ENCODE measurements around the gene RBPMS2. TPM values are rescaled to one million over a fixed set of nuclear protein-coding genes. Genes with fewer than 3 reads are reported as not detected.
"Not testable (repeated sequence)": the region's sequence is repeated elsewhere in the genome, so short reads cannot be mapped to it uniquely, and the experiment has no call there.

Gene RBPMS2
- total RNA-seq, 1 experiment from 2014 or later: 0.11 TPM

DNA sequence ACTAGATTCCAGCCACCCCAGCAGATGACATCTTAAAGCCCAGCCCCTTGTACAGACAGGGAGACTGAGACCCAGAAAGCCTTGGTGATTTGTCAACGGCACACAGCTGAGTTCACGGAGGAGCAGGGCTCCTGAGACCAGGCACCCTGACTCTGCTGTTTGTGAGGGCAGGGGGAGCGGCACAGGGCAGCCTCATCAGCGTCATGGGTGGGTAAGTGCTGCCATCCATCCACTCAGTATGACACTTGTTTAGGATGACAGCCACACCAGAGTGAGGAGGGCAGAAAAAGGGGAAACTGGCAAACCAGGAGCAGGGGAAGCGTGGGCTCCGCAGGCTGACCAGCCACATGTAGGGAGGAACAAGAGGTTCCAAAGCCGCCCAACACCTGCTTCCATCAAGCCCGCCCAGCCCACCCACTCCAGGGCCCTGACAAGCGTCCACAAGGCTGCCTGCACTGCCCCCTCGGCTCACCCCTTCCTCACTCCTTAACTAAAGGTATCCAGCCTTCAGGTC lies 19.9 kb downstream of the RBPMS2 start:
- H3K4me1 ChIP-seq (replicated peaks): no peaks in the 10 kb centered on the region
- H3K9me3 ChIP-seq (replicated peaks): no peaks in the 10 kb centered on the region
- DNase-seq (ENCODE audit: low read depth in 1 of 2, low spot score in 2 of 2): no peak
- no peaks in the 10 kb centered on the region for H3K36me3 ChIP-seq
- H3K4me3 ChIP-seq: no peak overlapping the region
- no peak overlapping the region for H3K27ac ChIP-seq
- H3K27me3 ChIP-seq (replicated peaks): no peaks in the 10 kb centered on the region

GRCh38 chr15:64754663-64755426 lies 20.5 kb downstream of the RBPMS2 start:
- Histone ChIP-seq H3K9me3 (replicated peaks) (no peaks in the 10 kb centered on the region), H3K27ac (no peak overlapping the region)

GRCh38 chr15:64753480-64754185 lies 21.8 kb downstream of the RBPMS2 start:
- no peaks in the 10 kb centered on the region for H3K27me3 ChIP-seq (replicated peaks)
- H3K4me1 ChIP-seq (replicated peaks): no peaks in the 10 kb centered on the region
- no peaks in the 10 kb centered on the region for H3K36me3 ChIP-seq
- no peak overlapping the region for H3K27ac ChIP-seq
- no peaks in the 10 kb centered on the region for H3K9me3 ChIP-seq (replicated peaks)
- no peak overlapping the region for H3K4me3 ChIP-seq
- DNase-seq (ENCODE audit: low read depth in 1 of 2, low spot score in 2 of 2): no peak

More at GRCh38 chr15:64754663-64755426, 20.5 kb downstream of the RBPMS2 start:
- Histone ChIP-seq H3K36me3 (no peaks in the 10 kb centered on the region), H3K4me3 (no peak overlapping the region), H3K27me3 (replicated peaks) (no peaks in the 10 kb centered on the region), H3K4me1 (replicated peaks) (no peaks in the 10 kb centered on the region)
- DNase-seq (ENCODE audit: low read depth in 1 of 2, low spot score in 2 of 2): no peak

GRCh38 chr15:64751464-64751863 lies 23.9 kb downstream of the RBPMS2 start:
- Histone ChIP-seq H3K9me3 (replicated peaks) (no peaks in the 10 kb centered on the region), H3K27me3 (replicated peaks) (no peaks in the 10 kb centered on the region), H3K27ac (no peak overlapping the region), H3K36me3 (no peaks in the 10 kb centered on the region), H3K4me3 (no peak overlapping the region), H3K4me1 (replicated peaks) (no peaks in the 10 kb centered on the region)
- no peak for DNase-seq (ENCODE audit: low read depth in 1 of 2, low spot score in 2 of 2)

DNA sequence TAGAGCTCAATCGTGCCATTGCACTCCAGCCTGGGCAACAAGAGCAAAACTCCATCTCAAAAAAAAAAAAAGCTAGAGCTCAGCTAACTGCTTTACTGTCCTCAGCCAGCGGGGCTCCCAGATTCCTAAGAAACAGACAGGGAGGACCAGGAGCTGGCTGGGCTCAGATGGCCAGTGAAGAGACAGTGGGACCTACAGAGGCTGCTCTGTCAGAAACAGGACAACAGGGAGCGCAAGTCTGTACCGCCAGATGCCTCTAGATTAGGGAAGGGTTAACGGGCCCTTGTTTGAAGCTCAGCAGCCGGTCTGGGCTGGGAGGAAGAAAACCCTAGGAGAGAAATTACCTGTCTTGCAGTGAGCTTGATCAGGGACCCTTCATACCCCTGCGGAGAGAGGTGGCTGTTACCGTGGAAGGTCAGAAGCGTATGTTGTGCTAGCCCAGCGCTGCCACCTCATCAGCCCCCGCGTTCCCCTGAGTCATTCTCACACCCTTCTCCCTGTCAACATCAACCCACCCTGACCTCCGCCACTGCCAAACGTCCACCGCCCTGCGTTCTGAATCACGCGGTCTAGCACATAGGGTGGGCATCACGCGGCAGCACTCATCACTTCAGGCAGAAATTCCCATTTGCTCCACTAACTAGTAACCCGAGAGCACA lies 25.3 kb downstream of the RBPMS2 start:
- no peak for DNase-seq (ENCODE audit: low read depth in 1 of 2, low spot score in 2 of 2)
- H3K9me3 ChIP-seq (replicated peaks): no peaks in the 10 kb centered on the region
- H3K4me3 ChIP-seq: no peak overlapping the region
- no peak overlapping the region for H3K27ac ChIP-seq
- H3K4me1 ChIP-seq (replicated peaks): no peaks in the 10 kb centered on the region
- no peaks in the 10 kb centered on the region for H3K27me3 ChIP-seq (replicated peaks)
- no peaks in the 10 kb centered on the region for H3K36me3 ChIP-seq

DNA sequence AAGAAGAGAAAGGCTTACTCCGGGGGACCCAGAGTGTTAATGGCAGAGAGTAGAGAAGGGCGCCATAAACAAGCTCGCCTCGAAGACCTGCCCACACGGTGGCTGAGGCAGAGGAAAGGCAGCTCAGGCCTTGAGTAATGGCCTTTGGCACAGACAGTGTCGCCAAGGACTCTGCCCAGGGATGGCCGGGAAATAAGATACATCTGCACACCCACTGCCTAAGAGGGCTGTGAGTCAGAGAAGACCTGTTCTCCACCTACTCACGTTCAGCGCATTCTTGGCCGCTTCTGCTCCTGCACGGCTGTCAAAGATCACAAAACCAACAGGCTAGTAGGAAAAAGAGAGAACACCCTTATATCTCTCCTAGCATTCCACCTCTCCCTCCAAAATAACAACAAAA lies 26.2 kb downstream of the RBPMS2 start:
- Histone ChIP-seq H3K4me3 (no peak overlapping the region), H3K27me3 (replicated peaks) (no peaks in the 10 kb centered on the region), H3K27ac (no peak overlapping the region), H3K9me3 (replicated peaks) (no peaks in the 10 kb centered on the region), H3K36me3 (no peaks in the 10 kb centered on the region), H3K4me1 (replicated peaks) (no peaks in the 10 kb centered on the region)
- DNase-seq (ENCODE audit: low read depth in 1 of 2, low spot score in 2 of 2): no peak

- Histone ChIP-seq H3K9me3 (replicated peaks) (no peaks in the 10 kb centered on the region), H3K4me3 (no peak overlapping the region), H3K27me3 (replicated peaks) (no peaks in the 10 kb centered on the region), H3K27ac (no peak overlapping the region), H3K36me3 (no peaks in the 10 kb centered on the region), H3K4me1 (replicated peaks) (no peaks in the 10 kb centered on the region)
- DNase-seq (ENCODE audit: low read depth in 1 of 2, low spot score in 2 of 2): no peak
Observed at GRCh38 chr15:64748251-64748650, 27.1 kb downstream of the RBPMS2 start.

DNA sequence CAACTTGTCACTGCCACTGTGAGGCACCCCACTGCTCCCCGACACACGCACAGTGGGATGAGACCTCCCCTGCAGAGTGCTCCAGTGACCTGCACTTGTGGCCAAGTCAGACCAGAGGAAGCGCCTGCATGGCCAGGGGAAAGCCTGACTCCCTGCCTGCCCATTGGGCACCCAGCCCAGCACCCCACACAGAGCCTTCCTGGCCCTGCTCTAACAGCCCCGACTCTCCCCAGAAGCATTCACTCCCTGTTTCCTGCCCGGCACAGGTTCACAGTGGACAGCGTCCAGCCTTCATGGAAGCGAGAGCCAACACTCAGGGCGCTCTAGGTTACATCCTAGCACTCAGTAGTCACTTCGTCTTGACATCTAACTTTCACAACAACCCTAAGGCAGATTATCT lies 27.8 kb downstream of the RBPMS2 start:
- Histone ChIP-seq H3K4me1 (replicated peaks) (no peaks in the 10 kb centered on the region), H3K36me3 (no peaks in the 10 kb centered on the region), H3K9me3 (replicated peaks) (no peaks in the 10 kb centered on the region), H3K27me3 (replicated peaks) (no peaks in the 10 kb centered on the region), H3K4me3 (no peak overlapping the region), H3K27ac (no peak overlapping the region)
- no peak for DNase-seq (ENCODE audit: low read depth in 1 of 2, low spot score in 2 of 2)

- Histone ChIP-seq H3K9me3 (replicated peaks) (no peaks in the 10 kb centered on the region), H3K27ac (no peak overlapping the region), H3K27me3 (replicated peaks) (no peaks in the 10 kb centered on the region), H3K36me3 (no peaks in the 10 kb centered on the region), H3K4me1 (replicated peaks) (no peaks in the 10 kb centered on the region), H3K4me3 (no peak overlapping the region)
- DNase-seq (ENCODE audit: low read depth in 1 of 2, low spot score in 2 of 2): no peak
Observed at GRCh38 chr15:64746921-64747320, 28.5 kb downstream of the RBPMS2 start.

- H3K27me3 ChIP-seq (replicated peaks): no peaks in the 10 kb centered on the region
- H3K27ac ChIP-seq: no peak overlapping the region
- H3K9me3 ChIP-seq (replicated peaks): no peaks in the 10 kb centered on the region
- H3K4me1 ChIP-seq (replicated peaks): no peaks in the 10 kb centered on the region
- no peak overlapping the region for H3K4me3 ChIP-seq
- no peaks in the 10 kb centered on the region for H3K36me3 ChIP-seq
- DNase-seq (ENCODE audit: low read depth in 1 of 2, low spot score in 2 of 2): no peak
Observed at GRCh38 chr15:64746356-64746755, 29.0 kb downstream of the RBPMS2 start.

GRCh38 chr15:64743691-64744090 lies 31.7 kb downstream of the RBPMS2 start:
- Histone ChIP-seq H3K36me3 (no peaks in the 10 kb centered on the region), H3K27me3 (replicated peaks) (no peaks in the 10 kb centered on the region), H3K4me1 (replicated peaks) (no peaks in the 10 kb centered on the region), H3K4me3 (no peak overlapping the region), H3K27ac (no peak overlapping the region), H3K9me3 (replicated peaks) (no peaks in the 10 kb centered on the region)
- no peak for DNase-seq (ENCODE audit: low read depth in 1 of 2, low spot score in 2 of 2)

DNA sequence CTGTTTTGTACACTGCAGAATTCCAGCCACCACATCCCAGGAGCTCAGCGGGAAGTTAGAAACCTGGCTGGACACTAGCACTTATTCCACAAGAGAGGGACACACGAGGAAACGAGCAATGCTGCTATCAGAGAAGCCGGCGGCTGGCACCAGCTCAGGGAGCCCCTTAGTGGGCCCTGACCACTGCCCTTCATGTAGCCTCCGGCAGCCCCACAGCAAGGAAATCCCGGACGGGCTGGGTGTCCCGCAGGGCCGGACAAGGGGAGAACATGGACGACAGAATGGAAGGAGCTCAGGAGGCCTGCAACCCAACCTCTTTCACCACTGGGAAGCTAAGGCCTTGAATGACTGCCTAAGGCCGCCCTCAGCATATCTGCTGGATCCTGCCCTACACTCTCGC lies 32.5 kb downstream of the RBPMS2 start:
- H3K4me3 ChIP-seq: no peak overlapping the region
- no peak for DNase-seq (ENCODE audit: low read depth in 1 of 2, low spot score in 2 of 2)
- H3K27me3 ChIP-seq (replicated peaks): no peaks in the 10 kb centered on the region
- no peaks in the 10 kb centered on the region for H3K36me3 ChIP-seq
- H3K4me1 ChIP-seq (replicated peaks): no peaks in the 10 kb centered on the region
- H3K27ac ChIP-seq: no peak overlapping the region
- no peaks in the 10 kb centered on the region for H3K9me3 ChIP-seq (replicated peaks)

DNA sequence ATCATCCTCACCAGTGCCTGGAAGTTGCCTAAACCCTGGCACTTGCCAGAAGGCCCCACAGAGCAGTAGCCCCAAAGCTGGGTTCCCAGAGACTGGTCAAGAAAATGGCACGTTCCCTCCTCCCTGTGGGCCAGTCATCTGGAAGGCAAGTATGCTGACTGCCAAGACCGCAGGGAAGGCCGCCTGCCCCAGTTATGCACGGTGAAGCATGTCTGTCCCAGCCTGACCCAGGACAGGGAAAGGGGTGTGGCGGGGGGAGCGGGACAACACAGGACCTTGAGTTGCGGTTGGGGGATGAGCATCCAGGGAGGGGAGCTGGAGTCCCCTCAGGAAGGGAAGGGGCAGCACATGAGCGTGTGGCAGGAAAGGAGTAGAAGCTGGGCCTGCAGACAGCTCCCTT lies 33.0 kb downstream of the RBPMS2 start:
- Histone ChIP-seq H3K27ac (no peak overlapping the region), H3K27me3 (replicated peaks) (no peaks in the 10 kb centered on the region), H3K4me1 (replicated peaks) (no peaks in the 10 kb centered on the region)

GRCh38 chr15:64741708-64742107 lies 33.7 kb downstream of the RBPMS2 start:
- not testable (repeated sequence) for H3K4me1 ChIP-seq (replicated peaks); H3K27ac ChIP-seq; DNase-seq (ENCODE audit: low read depth in 1 of 2, low spot score in 2 of 2); H3K4me3 ChIP-seq; H3K36me3 ChIP-seq; H3K9me3 ChIP-seq (replicated peaks); H3K27me3 ChIP-seq (replicated peaks)

More for the DNA sequence above, 33.0 kb downstream of the RBPMS2 start:
- Histone ChIP-seq H3K9me3 (replicated peaks) (no peaks in the 10 kb centered on the region), H3K4me3 (no peak overlapping the region), H3K36me3 (no peaks in the 10 kb centered on the region)
- no peak for DNase-seq (ENCODE audit: low read depth in 1 of 2, low spot score in 2 of 2)

Measured in SJSA1 (cell line).